Erythroblast (primary cell): ENCODE results near the gene CFAP298.

Experiments used
- GATA1 ChIP-seq: IDR thresholded peaks from 2 replicates; pipeline ENCODE4 v1.6.1; 2011; ENCODE audit warnings: low read depth, mild to moderate bottlenecking, control low read depth, low read length, moderate library complexity
- POLR2A ChIP-seq: IDR thresholded peaks from 2 replicates; pipeline ENCODE4 v1.6.1; 2011; ENCODE audit warnings: mild to moderate bottlenecking, low read length

- TF ChIP-seq POLR2A (no peak), GATA1 (no peak)
Observed at GRCh38 chr21:32572574-32573420, 39.4 kb downstream of the CFAP298 start.
